Endothelial cell of umbilical vein (primary cell): Measurements from ENCODE around the gene PGLYRP4.

ENCODE experiments used
- CTCF ChIP-seq, 2 donors: IDR thresholded peaks; 1 replicate in 1 of 2; 2 replicates in 1 of 2; pipeline ENCODE4 v1.5.1; 2011; ENCODE audit warnings: low read length in 2 of 2, mild to moderate bottlenecking in 2 of 2, moderate library complexity in 2 of 2, control low read depth in 1 of 2, inconsistent platforms in 1 of 2, low read depth in 1 of 2; ENCODE audit not compliant: insufficient read depth in 1 of 2; ENCODE audit errors: extremely low read depth in 1 of 2
- EZH2 ChIP-seq: IDR thresholded peaks from 2 replicates; pipeline ENCODE4 v1.6.1; 2012; ENCODE audit warnings: borderline replicate concordance, low read depth, mild to moderate bottlenecking, moderate library complexity, low read length, inconsistent platforms; ENCODE audit not compliant: severe bottlenecking
- FOS ChIP-seq: IDR thresholded peaks from 2 replicates; pipeline ENCODE4 v1.6.1; 2011; ENCODE audit warnings: mild to moderate bottlenecking, low read length, moderate library complexity, borderline replicate concordance; ENCODE audit not compliant: insufficient read depth
- MAX ChIP-seq: IDR thresholded peaks from 2 replicates; pipeline ENCODE4 v1.6.1; 2011; ENCODE audit not compliant: insufficient read depth, insufficient read length
- POLR2A ChIP-seq: IDR thresholded peaks from 2 replicates; pipeline ENCODE4 v1.6.1; 2012; ENCODE audit warnings: low read depth, mild to moderate bottlenecking, control low read depth, low read length
- POLR2AphosphoS5 ChIP-seq: IDR thresholded peaks from 2 replicates; pipeline ENCODE4 v1.6.1; 2012; ENCODE audit warnings: low read depth, mild to moderate bottlenecking, control low read depth, low read length, moderate library complexity; ENCODE audit not compliant: insufficient read depth

GRCh38 chr1:153361480-153362109, 13.0 kb upstream of the PGLYRP4 start:
- TF ChIP-seq MAX = no peak
- TF ChIP-seq POLR2AphosphoS5 = no peak
- TF ChIP-seq CTCF (IDR thresholded peaks at IDR 0.05; ENCODE audit: extremely low read depth in 1 of 2, insufficient read depth in 1 of 2, low read depth in 1 of 2, low read length in 2 of 2) = no peak
- no peak for TF ChIP-seq POLR2A
- no peak for TF ChIP-seq EZH2
- TF ChIP-seq FOS = no peak
